Osteoblast (primary cell): ENCODE results near the gene FAM114A1. TPM values are rescaled to one million over a fixed set of nuclear protein-coding genes. Genes with fewer than 3 reads are reported as not detected.

ENCODE experiments used
- DNase-seq: peaks from one replicate; pipeline ENCODE4 v3.0.0; 2011; ENCODE audit warnings: low spot score, mixed read lengths; ENCODE audit not compliant: insufficient read length; ENCODE audit errors: missing footprints
- H2AFZ ChIP-seq: 2 replicates; pipeline ENCODE4 v1.6.0; 2011; ENCODE audit warnings: mild to moderate bottlenecking, low read length
- H3K27ac ChIP-seq: 2 replicates; pipeline ENCODE4 v1.5.1; 2011; ENCODE audit warnings: mild to moderate bottlenecking, low read depth, low read length, moderate library complexity
- H3K27me3 ChIP-seq: 2 replicates; pipeline ENCODE4 v1.6.0; 2012; ENCODE audit warnings: mild to moderate bottlenecking, control low read depth, inconsistent platforms, low read length, moderate library complexity; ENCODE audit not compliant: insufficient read depth
- H3K36me3 ChIP-seq: 2 replicates; pipeline ENCODE4 v1.5.1; 2011; ENCODE audit warnings: mild to moderate bottlenecking, low read length, control low read depth, moderate library complexity; ENCODE audit not compliant: insufficient read depth
- H3K4me1 ChIP-seq: 2 replicates; pipeline ENCODE4 v1.5.1; 2011; ENCODE audit warnings: mild to moderate bottlenecking, low read length, control low read depth, moderate library complexity; ENCODE audit not compliant: insufficient read depth
- H3K4me2 ChIP-seq: 2 replicates; pipeline ENCODE4 v1.6.0; 2011; ENCODE audit warnings: mild to moderate bottlenecking, low read length; ENCODE audit not compliant: insufficient read depth
- H3K4me3 ChIP-seq: fragments of 200-600 bp; sonication (generic); 3 replicates; pipeline ENCODE4 v1.5.1; 2012; ENCODE audit warnings: mild to moderate bottlenecking, low read length, inconsistent platforms; ENCODE audit not compliant: insufficient read depth
- H3K79me2 ChIP-seq: 2 replicates; pipeline ENCODE4 v1.6.0; 2012; ENCODE audit warnings: mild to moderate bottlenecking, low read length, control low read depth, inconsistent platforms; ENCODE audit not compliant: insufficient read depth
- H3K9me3 ChIP-seq: 2 replicates; pipeline ENCODE4 v1.5.1; 2011; ENCODE audit warnings: low read depth, low read length, control low read depth
- H4K20me1 ChIP-seq: 2 replicates; pipeline ENCODE4 v1.6.0; 2012; ENCODE audit warnings: mild to moderate bottlenecking, low read length, control low read depth; ENCODE audit not compliant: insufficient read depth
- total RNA-seq: library from RNA; depleted of rRNA; stranded (reverse); fragments of >200 nt; gene quantifications from 2 replicates; pipeline ENCODE4 v1.2.3, GENCODE V29; 2012
- TF ChIP-seq, protein P1 (sequence below): IDR thresholded peaks from 2 replicates; pipeline ENCODE4 v1.5.1; 2011; ENCODE audit warnings: mild to moderate bottlenecking, low read depth, low read length, moderate library complexity; ENCODE audit errors: extremely low read depth

The FAM114A1 gene
- total RNA-seq, 1 donor, result 392 TPM

DNA sequence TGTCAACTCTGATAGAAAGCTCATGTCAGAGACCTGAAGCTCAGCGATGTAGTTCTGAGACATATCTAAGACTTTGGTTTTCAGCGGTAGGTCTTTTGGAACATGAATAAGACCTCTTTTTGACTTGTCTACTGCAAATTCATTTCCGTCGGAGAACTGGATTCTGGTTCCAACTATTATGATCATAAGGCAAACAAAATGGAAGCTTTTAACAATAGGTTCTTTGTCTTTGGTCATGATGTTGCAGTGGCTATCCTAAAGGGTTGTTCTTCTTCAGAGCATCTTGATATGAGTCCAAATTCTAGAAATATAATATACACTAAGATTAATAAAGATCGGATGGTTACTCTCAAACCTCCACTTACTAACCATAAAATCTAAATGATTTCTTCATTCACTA lies 38.4 kb upstream of the FAM114A1 start:
- no peaks in the 10 kb centered on the region for H4K20me1 ChIP-seq
- no peak overlapping the region for H3K27ac ChIP-seq
- H3K9me3 ChIP-seq, result no peaks in the 10 kb centered on the region
- H3K4me3 ChIP-seq, result no peak overlapping the region
- DNase-seq, result no peak
- H3K27me3 ChIP-seq, result no peaks in the 10 kb centered on the region
- no peak overlapping the region for H2AFZ ChIP-seq
- TF ChIP-seq, protein P1, sequence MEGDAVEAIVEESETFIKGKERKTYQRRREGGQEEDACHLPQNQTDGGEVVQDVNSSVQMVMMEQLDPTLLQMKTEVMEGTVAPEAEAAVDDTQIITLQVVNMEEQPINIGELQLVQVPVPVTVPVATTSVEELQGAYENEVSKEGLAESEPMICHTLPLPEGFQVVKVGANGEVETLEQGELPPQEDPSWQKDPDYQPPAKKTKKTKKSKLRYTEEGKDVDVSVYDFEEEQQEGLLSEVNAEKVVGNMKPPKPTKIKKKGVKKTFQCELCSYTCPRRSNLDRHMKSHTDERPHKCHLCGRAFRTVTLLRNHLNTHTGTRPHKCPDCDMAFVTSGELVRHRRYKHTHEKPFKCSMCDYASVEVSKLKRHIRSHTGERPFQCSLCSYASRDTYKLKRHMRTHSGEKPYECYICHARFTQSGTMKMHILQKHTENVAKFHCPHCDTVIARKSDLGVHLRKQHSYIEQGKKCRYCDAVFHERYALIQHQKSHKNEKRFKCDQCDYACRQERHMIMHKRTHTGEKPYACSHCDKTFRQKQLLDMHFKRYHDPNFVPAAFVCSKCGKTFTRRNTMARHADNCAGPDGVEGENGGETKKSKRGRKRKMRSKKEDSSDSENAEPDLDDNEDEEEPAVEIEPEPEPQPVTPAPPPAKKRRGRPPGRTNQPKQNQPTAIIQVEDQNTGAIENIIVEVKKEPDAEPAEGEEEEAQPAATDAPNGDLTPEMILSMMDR, result no peak
- no peaks in the 10 kb centered on the region for H3K4me1 ChIP-seq
- no peaks in the 10 kb centered on the region for H3K36me3 ChIP-seq
- no peak overlapping the region for H3K4me2 ChIP-seq
- H3K79me2 ChIP-seq, result no peaks in the 10 kb centered on the region

DNA sequence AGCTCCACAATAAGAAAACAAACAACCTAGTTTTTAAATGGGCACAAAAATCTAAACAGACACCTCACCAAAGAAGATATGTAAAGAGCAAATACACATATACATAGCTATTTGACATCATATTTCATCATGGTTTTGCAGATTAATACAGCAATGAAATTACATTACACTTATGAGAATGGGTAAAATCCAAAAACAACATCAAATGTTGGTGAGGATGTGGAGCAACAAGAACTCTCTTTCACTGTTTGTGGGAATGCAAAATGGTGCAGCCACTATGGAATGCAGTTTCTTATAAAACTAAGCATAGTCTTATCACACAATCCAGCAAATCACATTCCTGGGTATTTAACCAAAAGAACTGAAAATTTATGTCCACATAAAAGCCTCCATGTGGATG lies 36.0 kb upstream of the FAM114A1 start:
- H3K4me2 ChIP-seq, result no peak overlapping the region

DNA sequence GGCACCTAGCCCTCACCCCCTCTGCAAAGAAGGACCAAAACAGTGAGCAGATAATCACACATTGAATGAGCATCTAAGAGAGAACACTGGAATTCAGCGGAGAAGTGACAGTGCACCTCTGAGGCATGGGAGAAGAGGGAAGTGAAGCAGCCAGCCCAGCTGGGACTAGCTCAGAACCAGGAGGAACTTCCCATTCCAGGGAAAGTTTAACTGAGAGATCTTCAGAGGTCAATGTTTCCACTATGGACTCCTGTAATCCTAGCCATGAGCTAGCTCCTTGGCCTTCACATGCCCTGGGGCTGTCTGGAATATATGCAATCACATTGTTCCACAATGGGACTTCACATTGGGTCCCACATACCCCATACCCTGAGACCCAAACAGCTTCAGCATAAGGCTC lies 35.4 kb upstream of the FAM114A1 start:
- DNase-seq, result no peak
- no peak overlapping the region for H3K4me2 ChIP-seq
- no peak overlapping the region for H3K27ac ChIP-seq
- TF ChIP-seq, protein P1, result no peak
- H3K9me3 ChIP-seq, result no peaks in the 10 kb centered on the region
- H3K36me3 ChIP-seq, result no peaks in the 10 kb centered on the region
- H2AFZ ChIP-seq, result no peak overlapping the region
- H3K4me3 ChIP-seq, result no peak overlapping the region
- no peaks in the 10 kb centered on the region for H3K27me3 ChIP-seq
- no peaks in the 10 kb centered on the region for H4K20me1 ChIP-seq
- H3K79me2 ChIP-seq, result no peaks in the 10 kb centered on the region
- H3K4me1 ChIP-seq, result no peaks in the 10 kb centered on the region

More for the DNA sequence above, 36.0 kb upstream of the FAM114A1 start:
- H3K27me3 ChIP-seq, result no peaks in the 10 kb centered on the region
- H3K36me3 ChIP-seq, result no peaks in the 10 kb centered on the region
- no peaks in the 10 kb centered on the region for H4K20me1 ChIP-seq
- no peak for DNase-seq
- no peak overlapping the region for H3K27ac ChIP-seq
- no peak overlapping the region for H3K4me3 ChIP-seq
- no peaks in the 10 kb centered on the region for H3K79me2 ChIP-seq
- TF ChIP-seq, protein P1, result no peak
- no peaks in the 10 kb centered on the region for H3K9me3 ChIP-seq
- no peak overlapping the region for H2AFZ ChIP-seq
- H3K4me1 ChIP-seq, result no peaks in the 10 kb centered on the region

DNA sequence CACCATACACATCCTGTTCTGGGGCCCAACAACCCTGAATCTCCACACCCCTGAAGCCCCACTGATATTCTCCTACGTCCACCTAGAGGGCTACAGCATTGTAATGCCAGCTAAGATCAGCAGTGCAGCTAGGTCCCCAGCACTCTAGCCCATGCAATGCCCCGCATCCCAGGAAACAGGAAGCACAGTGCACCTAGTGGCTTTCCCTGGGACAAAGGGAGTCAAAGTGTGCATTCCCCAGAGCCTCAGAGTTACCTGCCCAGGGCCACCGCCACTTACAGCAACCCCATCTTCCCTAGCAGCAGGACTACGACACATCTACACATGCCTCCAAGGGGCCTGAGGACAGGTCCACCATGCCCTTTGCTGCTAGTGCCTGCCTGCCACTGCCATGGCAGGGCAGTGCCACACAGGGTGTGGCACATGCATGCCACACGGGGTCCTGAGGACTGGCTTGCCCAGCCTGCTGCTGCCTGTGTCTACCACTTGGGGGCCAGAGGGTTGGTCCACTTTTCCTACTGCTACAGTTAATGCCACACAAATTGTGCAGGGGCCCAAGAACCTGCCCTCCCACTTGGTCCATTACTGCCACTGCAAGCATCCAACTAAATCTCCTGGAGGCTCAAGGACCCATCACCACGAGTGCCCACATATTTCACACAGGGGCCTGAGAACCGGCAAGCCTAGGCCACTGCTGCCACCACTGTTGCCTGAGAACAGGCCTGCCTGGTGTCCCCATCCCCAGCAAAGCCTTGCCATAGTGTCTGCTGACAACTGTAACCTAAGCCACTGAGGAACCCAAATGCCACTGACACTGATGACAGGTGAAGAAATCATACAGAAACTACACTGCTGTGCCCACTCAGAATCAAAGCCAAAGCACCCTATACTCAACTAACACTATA lies 34.7 kb upstream of the FAM114A1 start:
- Histone ChIP-seq H3K79me2 (no peaks in the 10 kb centered on the region), H2AFZ (no peak overlapping the region), H3K9me3 (no peaks in the 10 kb centered on the region), H3K4me2 (no peak overlapping the region), H3K27ac (no peak overlapping the region), H3K4me3 (no peak overlapping the region), H3K36me3 (no peaks in the 10 kb centered on the region), H3K4me1 (peaks cover 2% of the 10 kb centered on the region), H3K27me3 (no peaks in the 10 kb centered on the region), H4K20me1 (no peaks in the 10 kb centered on the region)
- TF ChIP-seq, protein P1, result peak; percentile 14
- DNase-seq, result peak; percentile 42
